Measurements from ENCODE around the gene CMKLR1.

CMKLR1 gene

GRCh38 chr12:108360487-108360886 lies 21.4 kb upstream of the CMKLR1 start:
- no peak for DNase-seq

- no peak for DNase-seq
Observed at GRCh38 chr12:108360057-108360456, 20.9 kb upstream of the CMKLR1 start.

GRCh38 chr12:108358580-108358965 lies 19.5 kb upstream of the CMKLR1 start:
- DNase-seq: no peak

GRCh38 chr12:108357834-108358579 lies 18.9 kb upstream of the CMKLR1 start:
- no peak for DNase-seq

GRCh38 chr12:108356835-108357806 lies 18.0 kb upstream of the CMKLR1 start:
- DNase-seq: no peak

GRCh38 chr12:108355069-108355468 lies 16.0 kb upstream of the CMKLR1 start:
- no peak for DNase-seq

- no peak for DNase-seq
Observed at GRCh38 chr12:108352591-108352990, 13.5 kb upstream of the CMKLR1 start.

GRCh38 chr12:108350511-108350910 lies 11.4 kb upstream of the CMKLR1 start:
- DNase-seq: no peak

GRCh38 chr12:108349278-108349688 lies 10.2 kb upstream of the CMKLR1 start:
- no peak for DNase-seq

- no peak for DNase-seq
Observed at GRCh38 chr12:108348842-108349241, 9.7 kb upstream of the CMKLR1 start.

GRCh38 chr12:108346727-108347710 lies 7.9 kb upstream of the CMKLR1 start:
- no peak for DNase-seq

GRCh38 chr12:108345716-108346633 lies 6.9 kb upstream of the CMKLR1 start:
- no peak for DNase-seq

GRCh38 chr12:108342985-108343384 lies 3.9 kb upstream of the CMKLR1 start:
- no peak for DNase-seq

- DNase-seq: no peak
Observed at GRCh38 chr12:108341854-108342847, 3.0 kb upstream of the CMKLR1 start.

GRCh38 chr12:108341356-108341755 lies 2.2 kb upstream of the CMKLR1 start:
- DNase-seq: no peak

GRCh38 chr12:108340037-108340436 lies 926 bp upstream of the CMKLR1 start:
- DNase-seq: no peak

- DNase-seq: peak in 1 of 2 donors; percentile 24
Observed at GRCh38 chr12:108337235-108338223, 1.6 kb downstream of the CMKLR1 start.

- DNase-seq: no peak
Observed at GRCh38 chr12:108335349-108336119, 3.6 kb downstream of the CMKLR1 start.
